ENCODE measurements around the gene ATIC.

- TF ChIP-seq, protein P1, sequence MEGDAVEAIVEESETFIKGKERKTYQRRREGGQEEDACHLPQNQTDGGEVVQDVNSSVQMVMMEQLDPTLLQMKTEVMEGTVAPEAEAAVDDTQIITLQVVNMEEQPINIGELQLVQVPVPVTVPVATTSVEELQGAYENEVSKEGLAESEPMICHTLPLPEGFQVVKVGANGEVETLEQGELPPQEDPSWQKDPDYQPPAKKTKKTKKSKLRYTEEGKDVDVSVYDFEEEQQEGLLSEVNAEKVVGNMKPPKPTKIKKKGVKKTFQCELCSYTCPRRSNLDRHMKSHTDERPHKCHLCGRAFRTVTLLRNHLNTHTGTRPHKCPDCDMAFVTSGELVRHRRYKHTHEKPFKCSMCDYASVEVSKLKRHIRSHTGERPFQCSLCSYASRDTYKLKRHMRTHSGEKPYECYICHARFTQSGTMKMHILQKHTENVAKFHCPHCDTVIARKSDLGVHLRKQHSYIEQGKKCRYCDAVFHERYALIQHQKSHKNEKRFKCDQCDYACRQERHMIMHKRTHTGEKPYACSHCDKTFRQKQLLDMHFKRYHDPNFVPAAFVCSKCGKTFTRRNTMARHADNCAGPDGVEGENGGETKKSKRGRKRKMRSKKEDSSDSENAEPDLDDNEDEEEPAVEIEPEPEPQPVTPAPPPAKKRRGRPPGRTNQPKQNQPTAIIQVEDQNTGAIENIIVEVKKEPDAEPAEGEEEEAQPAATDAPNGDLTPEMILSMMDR (IDR thresholded peaks at IDR 0.05; ENCODE audit: poor library complexity, severe bottlenecking), result no peak
- TF ChIP-seq MXI1 (conservative IDR thresholded peaks at IDR 0.05; ENCODE audit: poor library complexity, severe bottlenecking) (no peak), EZH2 (IDR thresholded peaks at IDR 0.05; ENCODE audit: borderline replicate concordance, insufficient read depth, low read length, poor library complexity, severe bottlenecking) (no peak), RAD21 (conservative IDR thresholded peaks at IDR 0.05) (no peak), TAF1 (IDR thresholded peaks at IDR 0.05; ENCODE audit: low read depth) (no peak), SMC3 (conservative IDR thresholded peaks at IDR 0.05; ENCODE audit: poor library complexity) (no peak), POLR2AphosphoS5 (IDR thresholded peaks at IDR 0.05) (no peak), REST (IDR thresholded peaks at IDR 0.05; ENCODE audit: borderline replicate concordance) (no peak), EP300 (conservative IDR thresholded peaks at IDR 0.05; ENCODE audit: poor library complexity, severe bottlenecking) (no peak)
Observed at GRCh38 chr2:215362562-215362904, 50.7 kb downstream of the ATIC start.

Data from neural cell (in vitro differentiated cells).